SK-N-SH treated with all-trans-retinoic acid at 6 μM for 48 hours (cell line): ENCODE results near the gene FOXR1.

Experiments
- ARNTL ChIP-seq: fragments of 450-650 bp; formaldehyde crosslinking; IDR thresholded peaks from 2 replicates; pipeline ENCODE4 v1.5.0; 2020; ENCODE audit warnings: low read depth, mild to moderate bottlenecking, moderate library complexity, borderline replicate concordance
- CSDC2 ChIP-seq: fragments of 250-450 bp; sonication (Bioruptor Pico); IDR thresholded peaks from 2 replicates; pipeline ENCODE4 v1.5.0; 2020; ENCODE audit warnings: mild to moderate bottlenecking, moderate library complexity
- OSR1 ChIP-seq: fragments of 250-450 bp; sonication (Bioruptor Pico); IDR thresholded peaks from 2 replicates; pipeline ENCODE4 v1.8.0; 2022; ENCODE audit warnings: moderate library complexity, mild to moderate bottlenecking, inconsistent platforms
- PPARA ChIP-seq: fragments of 250-450 bp; sonication (Bioruptor Pico); IDR thresholded peaks from 2 replicates; pipeline ENCODE4 v1.5.0; 2020; ENCODE audit warnings: mild to moderate bottlenecking, borderline replicate concordance
- RARB ChIP-seq: fragments of 250-450 bp; sonication (Bioruptor Pico); IDR thresholded peaks from 2 replicates; pipeline ENCODE4 v1.8.0; 2021; ENCODE audit warnings: mild to moderate bottlenecking, moderate library complexity
- TCF4 ChIP-seq: fragments of 250-450 bp; sonication (Bioruptor Pico); IDR thresholded peaks from 2 replicates; pipeline ENCODE4 v1.8.0; 2021; ENCODE audit warnings: mild to moderate bottlenecking, moderate library complexity, borderline replicate concordance
- ZFP3 ChIP-seq: fragments of 250-450 bp; sonication (Bioruptor Pico); IDR thresholded peaks from 2 replicates; pipeline ENCODE4 v1.5.0; 2020; ENCODE audit warnings: mild to moderate bottlenecking, moderate library complexity
- ZFP30 ChIP-seq: fragments of 450-650 bp; formaldehyde crosslinking; IDR thresholded peaks from 2 replicates; pipeline ENCODE4 v1.5.0; 2022; ENCODE audit warnings: mild to moderate bottlenecking, moderate library complexity
- TF ChIP-seq, protein P1 (sequence below): fragments of 250-450 bp; sonication (Bioruptor Pico); IDR thresholded peaks from 2 replicates; pipeline ENCODE4 v1.8.0; 2020; ENCODE audit warnings: mild to moderate bottlenecking, moderate library complexity, borderline replicate concordance
- TF ChIP-seq, protein P2 (sequence below): fragments of 250-450 bp; sonication (Bioruptor Pico); IDR thresholded peaks from 2 replicates; pipeline ENCODE4 v1.5.1; 2020; ENCODE audit warnings: low read depth, mild to moderate bottlenecking, moderate library complexity

DNA sequence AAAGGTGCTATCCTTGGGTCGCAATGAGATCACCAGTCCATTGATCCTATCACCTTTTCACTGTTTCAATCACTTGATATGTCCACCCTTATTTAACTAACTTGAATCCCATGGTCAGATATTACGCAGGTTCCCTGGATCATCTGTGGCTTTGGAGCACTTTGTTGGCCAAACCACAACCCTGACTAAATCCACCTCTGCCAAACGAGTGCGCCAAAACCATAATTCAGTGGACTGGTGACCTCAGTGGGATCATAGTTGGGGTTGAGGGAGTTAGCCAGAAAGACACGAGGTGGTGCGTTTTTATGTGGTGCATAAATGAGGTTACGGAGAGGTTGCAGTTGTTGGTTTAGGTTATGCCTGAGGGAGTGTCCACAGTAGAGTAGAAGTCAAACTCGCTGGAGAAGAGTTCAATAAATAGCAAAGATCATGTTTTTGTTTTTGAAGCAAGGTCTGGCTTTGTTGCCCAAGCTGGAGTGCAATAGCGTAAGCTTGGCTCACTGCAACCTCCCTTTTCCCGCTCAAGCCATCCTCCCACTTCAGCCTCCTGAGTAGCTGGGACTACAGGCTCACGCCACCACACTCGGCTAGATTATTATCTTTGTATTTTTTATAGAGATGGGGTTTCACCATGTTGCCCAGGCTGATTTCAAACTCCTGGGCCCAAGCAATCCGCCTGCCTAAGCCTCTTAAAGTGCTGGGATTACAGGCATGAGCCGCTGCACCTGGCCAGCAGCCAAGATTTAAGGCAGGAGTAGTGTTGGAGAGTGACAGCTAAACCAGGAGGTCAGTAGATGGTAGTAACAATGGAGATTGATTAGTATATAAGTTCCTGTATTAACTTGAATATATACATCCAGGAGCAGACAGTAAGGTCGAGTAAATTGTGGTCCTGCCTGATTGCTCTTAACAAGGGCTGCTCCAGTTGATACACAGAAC lies 4.5 kb downstream of the FOXR1 start:
- TF ChIP-seq RARB (CRISPR knock-in tag) (no peak), TCF4 (CRISPR knock-in tag) (no peak), ARNTL (CRISPR knock-in tag) (no peak), OSR1 (CRISPR knock-in tag) (no peak), CSDC2 (CRISPR knock-in tag) (no peak), ZFP3 (no peak), ZFP30 (no peak), PPARA (no peak)
- TF ChIP-seq, protein P1, sequence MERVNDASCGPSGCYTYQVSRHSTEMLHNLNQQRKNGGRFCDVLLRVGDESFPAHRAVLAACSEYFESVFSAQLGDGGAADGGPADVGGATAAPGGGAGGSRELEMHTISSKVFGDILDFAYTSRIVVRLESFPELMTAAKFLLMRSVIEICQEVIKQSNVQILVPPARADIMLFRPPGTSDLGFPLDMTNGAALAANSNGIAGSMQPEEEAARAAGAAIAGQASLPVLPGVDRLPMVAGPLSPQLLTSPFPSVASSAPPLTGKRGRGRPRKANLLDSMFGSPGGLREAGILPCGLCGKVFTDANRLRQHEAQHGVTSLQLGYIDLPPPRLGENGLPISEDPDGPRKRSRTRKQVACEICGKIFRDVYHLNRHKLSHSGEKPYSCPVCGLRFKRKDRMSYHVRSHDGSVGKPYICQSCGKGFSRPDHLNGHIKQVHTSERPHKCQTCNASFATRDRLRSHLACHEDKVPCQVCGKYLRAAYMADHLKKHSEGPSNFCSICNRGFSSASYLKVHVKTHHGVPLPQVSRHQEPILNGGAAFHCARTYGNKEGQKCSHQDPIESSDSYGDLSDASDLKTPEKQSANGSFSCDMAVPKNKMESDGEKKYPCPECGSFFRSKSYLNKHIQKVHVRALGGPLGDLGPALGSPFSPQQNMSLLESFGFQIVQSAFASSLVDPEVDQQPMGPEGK (CRISPR knock-in tag): no peak
- TF ChIP-seq, protein P2, sequence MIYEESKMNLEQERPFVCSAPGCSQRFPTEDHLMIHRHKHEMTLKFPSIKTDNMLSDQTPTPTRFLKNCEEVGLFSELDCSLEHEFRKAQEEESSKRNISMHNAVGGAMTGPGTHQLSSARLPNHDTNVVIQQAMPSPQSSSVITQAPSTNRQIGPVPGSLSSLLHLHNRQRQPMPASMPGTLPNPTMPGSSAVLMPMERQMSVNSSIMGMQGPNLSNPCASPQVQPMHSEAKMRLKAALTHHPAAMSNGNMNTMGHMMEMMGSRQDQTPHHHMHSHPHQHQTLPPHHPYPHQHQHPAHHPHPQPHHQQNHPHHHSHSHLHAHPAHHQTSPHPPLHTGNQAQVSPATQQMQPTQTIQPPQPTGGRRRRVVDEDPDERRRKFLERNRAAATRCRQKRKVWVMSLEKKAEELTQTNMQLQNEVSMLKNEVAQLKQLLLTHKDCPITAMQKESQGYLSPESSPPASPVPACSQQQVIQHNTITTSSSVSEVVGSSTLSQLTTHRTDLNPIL (CRISPR knock-in tag): no peak
